Thyroid gland (tissue), 4 donors: Measurements from ENCODE around the gene RBM28. TPM values are rescaled to one million over a fixed set of nuclear protein-coding genes. Genes with fewer than 3 reads are reported as not detected.

Experiments used
- DNase-seq, 2 donors: peaks; one replicate each; pipeline ENCODE4 v3.0.0-alpha.2; 2019
- H3K27ac ChIP-seq, 3 donors: fragments of 200-600 bp; sonication (generic); 1 replicate in 2 of 3; 2 replicates in 1 of 3; pipeline ENCODE4 v1.5.1; 2016 to 2019; ENCODE audit warnings: mild to moderate bottlenecking in 1 of 3, moderate library complexity in 1 of 3
- H3K27me3 ChIP-seq: fragments of 200-600 bp; sonication (generic); one replicate; pipeline ENCODE4 v1.5.1; 2019
- H3K36me3 ChIP-seq, 2 donors: fragments of 200-600 bp; sonication (generic); one replicate each; pipeline ENCODE4 v1.5.1; 2016 to 2019
- H3K4me1 ChIP-seq, 2 donors: fragments of 200-600 bp; sonication (generic); one replicate each; pipeline ENCODE4 v1.5.1; 2017 to 2019
- H3K4me3 ChIP-seq, 3 donors: fragments of 200-600 bp; sonication (generic); replicated peaks in 1 of 3; 1 replicate in 2 of 3; 2 replicates in 1 of 3; pipeline ENCODE4 v1.5.1; 2016; ENCODE audit warnings: mild to moderate bottlenecking in 1 of 3
- H3K9me3 ChIP-seq: fragments of 200-600 bp; sonication (generic); one replicate; pipeline ENCODE4 v1.5.1; 2017
- POLR2A ChIP-seq, 2 donors: fragments of 450-650 bp; IDR thresholded peaks; one replicate each; pipeline ENCODE4 v1.6.1; 2017; ENCODE audit warnings: antibody characterized with exemption in 2 of 2, mild to moderate bottlenecking in 2 of 2, moderate library complexity in 1 of 2
- WGBS, 2 donors: methylation state at CpG; one replicate each; pipeline ENCODE4 v1.1.5; 2017; 5-methylcytosine and 5-hydroxymethylcytosine counted together
- intact Hi-C: fragments of 100-400 bp; cut with DNase I; formaldehyde crosslinking; loops from one replicate; pipeline ENCODE4 v1.15.1; 2023
- total RNA-seq, 4 donors: library from RNA; depleted of rRNA; stranded (reverse); fragments of >200 nt; gene quantifications; one replicate each; pipeline ENCODE4 v1.2.3, GENCODE V29; 2016
- TF ChIP-seq, protein P1 (sequence below), 6 experiments: fragments of 200-600 bp in 3 of 6; fragments of 450-650 bp in 3 of 6; sonication (generic) in 3 of 6; IDR thresholded peaks; one replicate each; pipeline ENCODE4 v1.5.1; 2016 to 2019; ENCODE audit warnings: antibody characterized with exemption in 6 of 6, mild to moderate bottlenecking in 2 of 6, inconsistent platforms in 1 of 6, moderate library complexity in 1 of 6

Gene RBM28
- total RNA-seq, 4 donors from 2014 or later, result 19.1 to 36.9 (median 27.7) TPM

DNA sequence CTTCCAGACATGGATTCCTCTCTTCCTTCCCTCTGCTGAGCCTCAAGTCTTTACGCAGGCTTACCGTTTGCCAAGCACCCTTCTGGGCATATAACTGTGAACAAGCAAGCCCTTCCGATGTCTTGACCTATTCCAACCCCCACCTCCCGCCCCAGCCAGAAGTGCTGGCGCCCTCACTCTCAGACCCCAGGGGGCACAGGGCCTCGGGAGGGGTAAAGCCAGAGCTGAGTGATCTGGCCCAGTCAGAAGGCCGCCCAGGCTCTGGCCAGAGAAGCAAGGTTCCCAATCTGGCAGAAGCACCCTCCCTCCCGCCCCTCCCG is 16.6 kb upstream of the RBM28 start:
- intact Hi-C loops, result no loop called here
- no peak overlapping the region for H3K4me3 ChIP-seq
- peaks cover 10 to 11% of the 10 kb centered on the region in 2 donors for H3K4me1 ChIP-seq
- no peak for DNase-seq
- TF ChIP-seq, protein P1, sequence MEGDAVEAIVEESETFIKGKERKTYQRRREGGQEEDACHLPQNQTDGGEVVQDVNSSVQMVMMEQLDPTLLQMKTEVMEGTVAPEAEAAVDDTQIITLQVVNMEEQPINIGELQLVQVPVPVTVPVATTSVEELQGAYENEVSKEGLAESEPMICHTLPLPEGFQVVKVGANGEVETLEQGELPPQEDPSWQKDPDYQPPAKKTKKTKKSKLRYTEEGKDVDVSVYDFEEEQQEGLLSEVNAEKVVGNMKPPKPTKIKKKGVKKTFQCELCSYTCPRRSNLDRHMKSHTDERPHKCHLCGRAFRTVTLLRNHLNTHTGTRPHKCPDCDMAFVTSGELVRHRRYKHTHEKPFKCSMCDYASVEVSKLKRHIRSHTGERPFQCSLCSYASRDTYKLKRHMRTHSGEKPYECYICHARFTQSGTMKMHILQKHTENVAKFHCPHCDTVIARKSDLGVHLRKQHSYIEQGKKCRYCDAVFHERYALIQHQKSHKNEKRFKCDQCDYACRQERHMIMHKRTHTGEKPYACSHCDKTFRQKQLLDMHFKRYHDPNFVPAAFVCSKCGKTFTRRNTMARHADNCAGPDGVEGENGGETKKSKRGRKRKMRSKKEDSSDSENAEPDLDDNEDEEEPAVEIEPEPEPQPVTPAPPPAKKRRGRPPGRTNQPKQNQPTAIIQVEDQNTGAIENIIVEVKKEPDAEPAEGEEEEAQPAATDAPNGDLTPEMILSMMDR (IDR thresholded peaks at IDR 0.05), result no peak
- TF ChIP-seq POLR2A (IDR thresholded peaks at IDR 0.05), result no peak
- no peaks in the 10 kb centered on the region for H3K27me3 ChIP-seq
- no peaks in the 10 kb centered on the region for H3K9me3 ChIP-seq
- 21 to 32% methylated on average over 3 to 7 of the region's 9 CpGs for WGBS, 2 donors
- no peaks in the 10 kb centered on the region for H3K36me3 ChIP-seq
- no peak overlapping the region for H3K27ac ChIP-seq

DNA sequence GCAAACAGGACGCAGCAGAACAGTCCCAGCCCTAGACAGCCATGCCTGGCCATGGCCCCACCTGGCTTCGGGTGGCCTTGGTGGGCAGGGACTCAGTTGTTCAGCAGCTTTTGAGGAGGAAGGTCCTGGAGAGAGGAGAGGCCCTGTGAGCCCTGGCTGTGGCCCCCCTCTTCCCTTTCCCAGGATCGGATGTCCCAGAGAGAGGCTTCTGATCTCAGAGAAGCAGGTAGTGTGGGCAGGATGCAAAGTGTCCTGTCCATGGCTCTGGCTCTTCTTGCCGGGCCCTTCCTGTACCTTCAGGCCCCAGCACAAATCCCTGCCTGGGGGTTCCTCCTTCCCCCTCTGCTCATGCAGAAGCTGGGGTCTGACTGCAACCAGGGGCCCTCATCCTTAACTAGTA is 16.2 kb upstream of the RBM28 start:
- no peak overlapping the region for H3K4me3 ChIP-seq
- DNase-seq, result no peak
- no peaks in the 10 kb centered on the region for H3K36me3 ChIP-seq
- no peaks in the 10 kb centered on the region for H3K27me3 ChIP-seq
- TF ChIP-seq POLR2A (IDR thresholded peaks at IDR 0.05), result no peak
- TF ChIP-seq, protein P1 (IDR thresholded peaks at IDR 0.05), result no peak
- intact Hi-C loops, result no loop called here
- no peaks in the 10 kb centered on the region for H3K9me3 ChIP-seq
- peaks cover 10 to 11% of the 10 kb centered on the region in 2 donors for H3K4me1 ChIP-seq
- no peak overlapping the region for H3K27ac ChIP-seq
- 77 to 100% methylated on average over 3 of the region's 4 CpGs for WGBS, 2 donors

DNA sequence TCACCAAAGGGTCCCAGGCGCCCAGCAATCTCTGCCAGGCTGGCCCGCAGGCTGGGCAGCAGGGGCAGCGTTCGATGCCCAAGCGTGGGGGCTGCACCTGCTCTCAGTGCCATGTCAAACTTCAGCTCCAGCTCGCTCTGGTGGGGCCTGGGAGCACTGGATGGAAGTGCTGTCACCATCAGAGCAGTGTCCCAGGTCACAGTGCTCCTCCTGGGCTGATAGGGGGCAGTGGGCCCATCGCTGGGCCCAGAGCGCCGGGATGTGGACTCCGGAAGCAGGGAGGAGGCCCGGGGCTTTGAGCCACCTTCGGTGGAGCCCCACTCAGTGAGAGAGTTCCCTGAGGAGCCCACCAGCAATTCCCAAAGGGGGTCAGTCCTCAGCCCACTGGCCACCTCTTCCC is 15.6 kb upstream of the RBM28 start:
- H3K9me3 ChIP-seq, result no peaks in the 10 kb centered on the region
- H3K36me3 ChIP-seq, result no peaks in the 10 kb centered on the region
- DNase-seq, result no peak
- WGBS, 2 donors, result 97 to 100% methylated on average over 4 to 6 of the region's 12 CpGs
- intact Hi-C loops, result no loop called here
- H3K4me3 ChIP-seq, result no peak overlapping the region
- H3K4me1 ChIP-seq, result peaks cover 10 to 11% of the 10 kb centered on the region in 2 donors
- no peak for TF ChIP-seq POLR2A (IDR thresholded peaks at IDR 0.05)
- TF ChIP-seq, protein P1 (IDR thresholded peaks at IDR 0.05), result no peak
- no peak overlapping the region for H3K27ac ChIP-seq
- H3K27me3 ChIP-seq, result no peaks in the 10 kb centered on the region

DNA sequence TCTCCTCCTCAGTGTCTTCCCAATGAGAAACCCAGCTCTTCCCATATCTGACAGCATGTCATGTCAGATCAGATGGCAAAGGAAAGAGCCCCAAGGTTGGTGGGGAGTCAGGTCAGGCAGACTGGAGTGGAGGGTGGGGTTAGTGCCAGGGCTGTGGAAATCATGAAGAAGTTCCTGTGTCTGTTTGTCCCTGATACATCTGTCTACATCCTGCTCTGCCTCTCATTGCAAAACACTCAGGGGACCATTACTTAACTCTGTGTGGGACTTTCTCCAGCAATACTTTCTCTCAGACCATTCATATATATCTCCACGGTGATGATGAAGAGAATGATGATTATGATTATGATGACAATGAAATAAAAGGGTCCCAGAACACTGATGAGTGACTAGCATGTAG is 14.5 kb upstream of the RBM28 start:
- Histone ChIP-seq H3K4me1 (peaks cover 10 to 11% of the 10 kb centered on the region in 2 donors), H3K9me3 (no peaks in the 10 kb centered on the region), H3K4me3 (no peak overlapping the region), H3K36me3 (no peaks in the 10 kb centered on the region), H3K27ac (no peak overlapping the region), H3K27me3 (no peaks in the 10 kb centered on the region)
- intact Hi-C loops, result no loop called here
- no peak for DNase-seq
- 70 to 98% methylated on average over 1 of the region's 1 CpG for WGBS, 2 donors
- no peak for TF ChIP-seq POLR2A (IDR thresholded peaks at IDR 0.05)
- TF ChIP-seq, protein P1 (IDR thresholded peaks at IDR 0.05), result no peak

DNA sequence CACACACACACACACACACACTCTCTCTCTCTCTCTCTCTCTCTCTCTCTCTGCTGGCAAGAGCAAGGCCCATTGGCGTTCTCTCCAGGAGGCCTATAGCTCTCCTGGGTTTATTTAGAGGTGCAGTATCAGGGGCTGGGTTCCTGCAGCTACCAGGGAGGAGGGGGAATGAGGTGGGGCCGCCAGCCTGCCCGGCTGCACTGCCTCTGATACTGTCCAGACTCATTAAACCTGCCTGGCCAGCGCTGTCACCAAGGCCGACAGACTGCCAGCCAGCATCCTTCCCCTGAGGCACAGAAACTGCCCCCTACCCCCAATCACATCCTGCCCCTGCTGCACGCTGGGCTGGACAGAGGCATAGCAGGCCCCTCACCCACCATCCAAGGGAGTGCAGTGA is 13.5 kb upstream of the RBM28 start:
- TF ChIP-seq, protein P1 (IDR thresholded peaks at IDR 0.05), result no peak
- Histone ChIP-seq H3K27ac (no peak overlapping the region), H3K4me3 (no peak overlapping the region), H3K36me3 (no peaks in the 10 kb centered on the region), H3K4me1 (peaks cover 10 to 14% of the 10 kb centered on the region in 2 donors), H3K9me3 (no peaks in the 10 kb centered on the region), H3K27me3 (no peaks in the 10 kb centered on the region)
- 63 to 80% methylated on average over 4 to 6 of the region's 6 CpGs for WGBS, 2 donors
- DNase-seq, result no peak
- intact Hi-C loops, result no loop called here
